ENCODE measurements around the gene WDR18. TPM values are rescaled to one million over a fixed set of nuclear protein-coding genes. Genes with fewer than 3 reads are reported as not detected.
"Not testable (repeated sequence)": the region's sequence is repeated elsewhere in the genome, so short reads cannot be mapped to it uniquely, and the experiment has no call there.

WDR18 gene
- polyA plus RNA-seq, 1 donor from 2014 or later = 64.9 TPM

DNA sequence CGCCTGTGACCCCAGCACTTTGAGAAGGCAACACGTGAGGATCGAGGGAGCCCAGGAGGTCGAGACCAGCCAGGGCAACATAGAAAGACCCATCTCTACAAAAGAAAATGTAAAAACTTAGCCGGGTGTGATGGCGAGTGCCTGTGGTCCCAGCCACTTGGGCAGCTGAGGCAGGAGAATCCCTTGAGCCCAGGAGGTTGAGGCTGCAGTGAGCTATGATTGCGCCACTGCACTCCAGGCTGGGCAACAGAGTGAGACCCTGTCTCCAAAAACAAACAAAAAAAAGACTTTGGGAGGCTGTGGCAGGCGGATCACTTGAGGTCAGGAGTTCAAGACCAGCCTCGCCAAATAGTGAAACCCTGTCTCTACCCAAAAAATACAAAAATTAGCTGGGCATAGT, 26.6 kb upstream of the WDR18 start:
- H3K9me3 ChIP-seq (ENCODE audit: low read length); H3F3A ChIP-seq (ENCODE audit: insufficient read depth, low read length, poor library complexity, severe bottlenecking); H3K36me3 ChIP-seq (ENCODE audit: insufficient read depth, low read length); H3K9ac ChIP-seq (ENCODE audit: low read length); H3K79me2 ChIP-seq (replicated peaks; ENCODE audit: insufficient read depth, low read length); H3K27ac ChIP-seq (ENCODE audit: low read length); H3K9me2 ChIP-seq (ENCODE audit: insufficient read depth, low read length); H3K4me3 ChIP-seq (ENCODE audit: low read length); H3K27me3 ChIP-seq (ENCODE audit: insufficient read depth, low read depth, low read length); H4K20me1 ChIP-seq (ENCODE audit: insufficient read depth); H3K4me2 ChIP-seq (ENCODE audit: low read length); H2AFZ ChIP-seq (ENCODE audit: low read depth, low read length): not testable (repeated sequence)

DNA sequence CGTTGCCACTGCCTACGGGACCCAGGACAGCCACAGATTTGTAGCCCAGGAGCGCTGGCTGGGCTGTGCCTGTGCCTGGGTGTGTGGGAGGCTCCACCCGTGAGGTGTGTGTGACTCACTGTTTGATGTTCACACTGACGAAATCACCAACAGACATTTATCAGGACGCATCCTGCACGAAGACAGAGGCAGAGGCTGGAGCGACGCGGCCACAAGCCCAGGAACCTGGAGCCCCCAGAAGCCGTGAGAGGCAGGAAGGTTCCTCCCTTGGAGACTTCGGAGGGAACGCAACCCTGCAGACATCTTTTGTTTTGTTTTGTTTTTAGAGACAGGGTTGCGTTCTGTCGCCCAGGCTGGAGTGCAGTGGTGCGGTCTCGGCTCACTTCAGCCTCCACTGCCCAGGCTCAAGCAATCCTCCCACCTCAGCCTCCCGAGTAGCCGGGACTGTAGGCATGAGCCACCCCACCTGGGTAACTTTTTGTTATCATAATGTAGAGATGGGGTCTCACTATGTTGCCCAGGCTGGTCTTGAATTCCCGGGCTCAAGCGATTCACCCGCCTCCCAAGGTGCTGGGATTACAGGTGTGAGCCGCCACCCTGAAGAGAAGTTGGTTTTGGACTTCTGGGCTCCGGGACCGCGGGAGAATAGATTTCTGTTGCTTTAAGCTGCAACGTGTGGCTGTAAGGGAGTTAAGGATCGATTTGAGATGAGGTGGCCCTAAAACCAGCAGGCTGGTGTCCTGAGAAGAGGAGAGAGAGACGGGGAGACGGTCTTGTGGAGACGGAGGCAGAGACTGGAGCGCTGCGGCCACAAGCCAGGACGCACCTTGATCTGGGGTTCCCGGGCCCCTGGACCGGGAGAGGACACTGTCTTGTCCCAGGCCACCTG, 24.9 kb upstream of the WDR18 start:
- TF ChIP-seq POLR2AphosphoS5 (IDR thresholded peaks at IDR 0.05) (no peak), SMC3 (conservative IDR thresholded peaks at IDR 0.05; ENCODE audit: poor library complexity) (no peak), TAF1 (IDR thresholded peaks at IDR 0.05; ENCODE audit: low read depth) (no peak), EZH2 (IDR thresholded peaks at IDR 0.05; ENCODE audit: borderline replicate concordance, insufficient read depth, low read length, poor library complexity, severe bottlenecking) (no peak), MXI1 (conservative IDR thresholded peaks at IDR 0.05; ENCODE audit: poor library complexity, severe bottlenecking) (no peak)
- TF ChIP-seq, protein P1, sequence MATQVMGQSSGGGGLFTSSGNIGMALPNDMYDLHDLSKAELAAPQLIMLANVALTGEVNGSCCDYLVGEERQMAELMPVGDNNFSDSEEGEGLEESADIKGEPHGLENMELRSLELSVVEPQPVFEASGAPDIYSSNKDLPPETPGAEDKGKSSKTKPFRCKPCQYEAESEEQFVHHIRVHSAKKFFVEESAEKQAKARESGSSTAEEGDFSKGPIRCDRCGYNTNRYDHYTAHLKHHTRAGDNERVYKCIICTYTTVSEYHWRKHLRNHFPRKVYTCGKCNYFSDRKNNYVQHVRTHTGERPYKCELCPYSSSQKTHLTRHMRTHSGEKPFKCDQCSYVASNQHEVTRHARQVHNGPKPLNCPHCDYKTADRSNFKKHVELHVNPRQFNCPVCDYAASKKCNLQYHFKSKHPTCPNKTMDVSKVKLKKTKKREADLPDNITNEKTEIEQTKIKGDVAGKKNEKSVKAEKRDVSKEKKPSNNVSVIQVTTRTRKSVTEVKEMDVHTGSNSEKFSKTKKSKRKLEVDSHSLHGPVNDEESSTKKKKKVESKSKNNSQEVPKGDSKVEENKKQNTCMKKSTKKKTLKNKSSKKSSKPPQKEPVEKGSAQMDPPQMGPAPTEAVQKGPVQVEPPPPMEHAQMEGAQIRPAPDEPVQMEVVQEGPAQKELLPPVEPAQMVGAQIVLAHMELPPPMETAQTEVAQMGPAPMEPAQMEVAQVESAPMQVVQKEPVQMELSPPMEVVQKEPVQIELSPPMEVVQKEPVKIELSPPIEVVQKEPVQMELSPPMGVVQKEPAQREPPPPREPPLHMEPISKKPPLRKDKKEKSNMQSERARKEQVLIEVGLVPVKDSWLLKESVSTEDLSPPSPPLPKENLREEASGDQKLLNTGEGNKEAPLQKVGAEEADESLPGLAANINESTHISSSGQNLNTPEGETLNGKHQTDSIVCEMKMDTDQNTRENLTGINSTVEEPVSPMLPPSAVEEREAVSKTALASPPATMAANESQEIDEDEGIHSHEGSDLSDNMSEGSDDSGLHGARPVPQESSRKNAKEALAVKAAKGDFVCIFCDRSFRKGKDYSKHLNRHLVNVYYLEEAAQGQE (IDR thresholded peaks at IDR 0.05; ENCODE audit: borderline replicate concordance) = no peak
- Histone ChIP-seq H3F3A (ENCODE audit: insufficient read depth, low read length, poor library complexity, severe bottlenecking) (no peaks in the 10 kb centered on the region), H3K9me3 (ENCODE audit: low read length) (no peaks in the 10 kb centered on the region), H3K27me3 (ENCODE audit: insufficient read depth, low read depth, low read length) (no peaks in the 10 kb centered on the region), H3K36me3 (ENCODE audit: insufficient read depth, low read length) (peaks cover 4% of the 10 kb centered on the region), H3K79me2 (replicated peaks; ENCODE audit: insufficient read depth, low read length) (no peaks in the 10 kb centered on the region), H3K27ac (ENCODE audit: low read length) (no peak overlapping the region), H2AFZ (ENCODE audit: low read depth, low read length) (no peak overlapping the region), H4K20me1 (ENCODE audit: insufficient read depth) (no peaks in the 10 kb centered on the region), H3K9me2 (ENCODE audit: insufficient read depth, low read length) (no peaks in the 10 kb centered on the region), H3K9ac (ENCODE audit: low read length) (no peak overlapping the region), H3K4me2 (ENCODE audit: low read length) (no peak overlapping the region), H3K4me3 (ENCODE audit: low read length) (no peak overlapping the region)

DNA sequence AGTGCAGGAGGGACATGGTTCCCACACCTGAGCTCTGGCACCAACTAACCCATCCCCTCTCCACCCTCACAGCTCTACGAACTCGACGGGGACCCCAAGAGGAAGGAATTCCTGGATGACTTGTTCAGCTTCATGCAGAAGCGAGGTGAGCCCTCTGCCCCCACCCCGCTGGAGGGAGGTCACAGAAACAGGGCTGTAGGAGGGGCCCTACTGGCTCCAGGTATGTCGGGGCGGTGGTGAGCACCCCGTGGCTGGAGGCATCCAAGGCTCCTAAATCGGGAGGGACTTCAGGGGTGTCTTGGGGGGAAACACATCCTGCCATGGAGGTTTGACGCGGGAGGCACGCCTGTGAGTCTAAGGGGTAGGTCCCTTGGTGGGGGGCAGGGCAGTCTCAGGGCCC, 24.1 kb upstream of the WDR18 start:
- no peak overlapping the region for H3K4me2 ChIP-seq (ENCODE audit: low read length)
- H3K27ac ChIP-seq (ENCODE audit: low read length) = no peak overlapping the region
- no peaks in the 10 kb centered on the region for H3K9me3 ChIP-seq (ENCODE audit: low read length)
- no peak overlapping the region for H3K9ac ChIP-seq (ENCODE audit: low read length)
- TF ChIP-seq, protein P2, sequence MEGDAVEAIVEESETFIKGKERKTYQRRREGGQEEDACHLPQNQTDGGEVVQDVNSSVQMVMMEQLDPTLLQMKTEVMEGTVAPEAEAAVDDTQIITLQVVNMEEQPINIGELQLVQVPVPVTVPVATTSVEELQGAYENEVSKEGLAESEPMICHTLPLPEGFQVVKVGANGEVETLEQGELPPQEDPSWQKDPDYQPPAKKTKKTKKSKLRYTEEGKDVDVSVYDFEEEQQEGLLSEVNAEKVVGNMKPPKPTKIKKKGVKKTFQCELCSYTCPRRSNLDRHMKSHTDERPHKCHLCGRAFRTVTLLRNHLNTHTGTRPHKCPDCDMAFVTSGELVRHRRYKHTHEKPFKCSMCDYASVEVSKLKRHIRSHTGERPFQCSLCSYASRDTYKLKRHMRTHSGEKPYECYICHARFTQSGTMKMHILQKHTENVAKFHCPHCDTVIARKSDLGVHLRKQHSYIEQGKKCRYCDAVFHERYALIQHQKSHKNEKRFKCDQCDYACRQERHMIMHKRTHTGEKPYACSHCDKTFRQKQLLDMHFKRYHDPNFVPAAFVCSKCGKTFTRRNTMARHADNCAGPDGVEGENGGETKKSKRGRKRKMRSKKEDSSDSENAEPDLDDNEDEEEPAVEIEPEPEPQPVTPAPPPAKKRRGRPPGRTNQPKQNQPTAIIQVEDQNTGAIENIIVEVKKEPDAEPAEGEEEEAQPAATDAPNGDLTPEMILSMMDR (IDR thresholded peaks at IDR 0.05; ENCODE audit: poor library complexity, severe bottlenecking) = no peak
- TF ChIP-seq EP300 (conservative IDR thresholded peaks at IDR 0.05; ENCODE audit: poor library complexity, severe bottlenecking) (no peak), MXI1 (conservative IDR thresholded peaks at IDR 0.05; ENCODE audit: poor library complexity, severe bottlenecking) (no peak), RAD21 (conservative IDR thresholded peaks at IDR 0.05) (no peak), TAF1 (IDR thresholded peaks at IDR 0.05; ENCODE audit: low read depth) (no peak), EZH2 (IDR thresholded peaks at IDR 0.05; ENCODE audit: borderline replicate concordance, insufficient read depth, low read length, poor library complexity, severe bottlenecking) (no peak), SMC3 (conservative IDR thresholded peaks at IDR 0.05; ENCODE audit: poor library complexity) (no peak), POLR2AphosphoS5 (IDR thresholded peaks at IDR 0.05) (no peak)
- TF ChIP-seq, protein P1 (IDR thresholded peaks at IDR 0.05; ENCODE audit: borderline replicate concordance) = no peak
- H3K79me2 ChIP-seq (replicated peaks; ENCODE audit: insufficient read depth, low read length) = no peaks in the 10 kb centered on the region
- H4K20me1 ChIP-seq (ENCODE audit: insufficient read depth) = no peaks in the 10 kb centered on the region
- no peak overlapping the region for H2AFZ ChIP-seq (ENCODE audit: low read depth, low read length)
- no peak overlapping the region for H3K4me3 ChIP-seq (ENCODE audit: low read length)
- peaks cover 12% of the 10 kb centered on the region for H3K36me3 ChIP-seq (ENCODE audit: insufficient read depth, low read length)
- no peaks in the 10 kb centered on the region for H3K9me2 ChIP-seq (ENCODE audit: insufficient read depth, low read length)
- H3K27me3 ChIP-seq (ENCODE audit: insufficient read depth, low read depth, low read length) = no peaks in the 10 kb centered on the region
- H3F3A ChIP-seq (ENCODE audit: insufficient read depth, low read length, poor library complexity, severe bottlenecking) = no peaks in the 10 kb centered on the region
